GM23248 (cell line): Measurements from ENCODE around the gene FAM24A. TPM values are rescaled to one million over a fixed set of nuclear protein-coding genes. Genes with fewer than 3 reads are reported as not detected.

ENCODE experiments used
- DNase-seq: peaks from one replicate; pipeline ENCODE4 v3.0.0-alpha.2; 2015
- H2AFZ ChIP-seq: fragments of 200-600 bp; sonication (generic); 2 replicates; pipeline ENCODE4 v1.6.1; 2016; ENCODE audit warnings: antibody characterized with exemption
- H3F3A ChIP-seq: fragments of 200-600 bp; sonication (generic); 2 replicates; pipeline ENCODE4 v1.6.1; 2016; ENCODE audit warnings: mild to moderate bottlenecking, antibody characterized with exemption, mixed run types; ENCODE audit not compliant: insufficient read depth
- H3K27ac ChIP-seq: fragments of 200-600 bp; sonication (generic); 2 replicates; pipeline ENCODE4 v1.5.1; 2016; ENCODE audit warnings: mild to moderate bottlenecking
- H3K27me3 ChIP-seq: fragments of 200-600 bp; sonication (generic); replicated peaks from 2 replicates; pipeline ENCODE4 v1.6.1; 2016; ENCODE audit warnings: mild to moderate bottlenecking; ENCODE audit not compliant: insufficient read depth
- H3K36me3 ChIP-seq: fragments of 200-600 bp; sonication (generic); 2 replicates; pipeline ENCODE4 v1.6.1; 2016; ENCODE audit warnings: low read depth, mild to moderate bottlenecking
- H3K4me1 ChIP-seq: fragments of 200-600 bp; sonication (generic); 2 replicates; pipeline ENCODE4 v1.6.1; 2016; ENCODE audit warnings: mild to moderate bottlenecking; ENCODE audit not compliant: insufficient read depth
- H3K4me2 ChIP-seq: fragments of 200-600 bp; sonication (generic); one replicate; pipeline ENCODE4 v1.6.1; 2016; ENCODE audit warnings: mild to moderate bottlenecking; ENCODE audit not compliant: unreplicated experiment
- H3K4me3 ChIP-seq: fragments of 200-600 bp; sonication (generic); 2 replicates; pipeline ENCODE4 v1.5.1; 2016; ENCODE audit warnings: mild to moderate bottlenecking
- H3K79me2 ChIP-seq: fragments of 200-600 bp; sonication (generic); 2 replicates; pipeline ENCODE4 v1.6.1; 2016; ENCODE audit warnings: mild to moderate bottlenecking; ENCODE audit not compliant: insufficient read depth
- H3K9ac ChIP-seq: fragments of 200-600 bp; sonication (generic); 2 replicates; pipeline ENCODE4 v1.6.1; 2016; ENCODE audit warnings: mild to moderate bottlenecking
- H3K9me2 ChIP-seq: fragments of 200-600 bp; sonication (generic); 2 replicates; pipeline ENCODE4 v1.6.1; 2016; ENCODE audit warnings: mixed run types, mild to moderate bottlenecking, moderate library complexity; ENCODE audit not compliant: insufficient read depth
- H3K9me3 ChIP-seq: fragments of 200-600 bp; sonication (generic); one replicate; pipeline ENCODE4 v1.6.1; 2017; ENCODE audit warnings: low read depth
- H4K20me1 ChIP-seq: fragments of 200-600 bp; sonication (generic); 2 replicates; pipeline ENCODE4 v1.6.0; 2016; ENCODE audit not compliant: insufficient read depth
- EZH2 ChIP-seq: fragments of 200-600 bp; sonication (generic); IDR thresholded peaks from 2 replicates; pipeline ENCODE4 v1.6.1; 2018; ENCODE audit warnings: antibody characterized with exemption, mild to moderate bottlenecking; ENCODE audit not compliant: insufficient read depth, poor library complexity, severe bottlenecking
- EZH2phosphoT487 ChIP-seq: fragments of 200-600 bp; sonication (generic); IDR thresholded peaks from 2 replicates; pipeline ENCODE4 v1.6.1; 2018; ENCODE audit warnings: antibody characterized with exemption, moderate library complexity, mild to moderate bottlenecking, low read depth; ENCODE audit not compliant: insufficient read depth
- WGBS, 2 experiments: methylation state at CpG; one replicate each; pipeline ENCODE4 v1.1.6; 2015 to 2017; ENCODE audit warnings: low lambda C conversion rate in 2 of 2, low coverage in 1 of 2; ENCODE audit errors: missing lambda C conversion rate in 2 of 2; 5-methylcytosine and 5-hydroxymethylcytosine counted together
- in situ Hi-C: fragments of 300-500 bp; cut with MboI; formaldehyde crosslinking; loops from 2 replicates; pipeline ENCODE4 v1.15.0; 2020
- polyA plus RNA-seq: library from polyadenylated mRNA; unstranded; fragments of >200 nt; fragmentation: Nextera tagmentation; extraction: Ambion mirVana; gene quantifications from 2 replicates; pipeline ENCODE4 v1.2.1, GENCODE V29; 2016
- total RNA-seq: library from RNA; depleted of rRNA; stranded (reverse); fragments of >200 nt; shearing (Covaris generic); gene quantifications from 2 replicates; pipeline ENCODE4 v1.2.3, GENCODE V29; 2014; rRNA removed

FAM24A gene
- total and polyA plus RNA-seq, 2 experiments from 2014 or later, result not detected

GRCh38 chr10:122954731-122955050 lies 44.3 kb downstream of the FAM24A start:
- no peaks in the 10 kb centered on the region for H4K20me1 ChIP-seq
- no peak overlapping the region for H3K9ac ChIP-seq
- peaks cover 37% of the 10 kb centered on the region for H3K79me2 ChIP-seq
- H2AFZ ChIP-seq, result peak overlapping the region; percentile 90
- peaks cover 20% of the 10 kb centered on the region for H3K4me1 ChIP-seq
- H3K4me3 ChIP-seq, result peak overlapping the region; percentile 86
- DNase-seq, result no peak
- TF ChIP-seq EZH2phosphoT487, result no peak
- TF ChIP-seq EZH2, result no peak
- peak overlapping the region; percentile 51 for H3K4me2 ChIP-seq
- H3K27ac ChIP-seq, result no peak overlapping the region
- no peaks in the 10 kb centered on the region for H3K9me3 ChIP-seq
- H3F3A ChIP-seq, result no peaks in the 10 kb centered on the region
- in situ Hi-C loops, result no loop called here
- 56 to 60% methylated on average over 13 of the region's 13 CpGs for WGBS, 2 experiments
- H3K36me3 ChIP-seq, result peaks cover 3% of the 10 kb centered on the region; the same call in 1 of the 2 replicates
- no peaks in the 10 kb centered on the region for H3K9me2 ChIP-seq
- no peaks in the 10 kb centered on the region for H3K27me3 ChIP-seq

- no peak overlapping the region for H3K4me3 ChIP-seq
- no peaks in the 10 kb centered on the region for H3K27me3 ChIP-seq
- WGBS, 2 experiments, result 94 to 95% methylated on average over 1 of the region's 1 CpG
- no peaks in the 10 kb centered on the region for H4K20me1 ChIP-seq
- TF ChIP-seq EZH2 (no peak), EZH2phosphoT487 (no peak)
- H3K79me2 ChIP-seq, result peaks cover 27% of the 10 kb centered on the region
- no peak overlapping the region for H3K4me2 ChIP-seq
- peaks cover 3% of the 10 kb centered on the region; the same call in 1 of the 2 replicates for H3K36me3 ChIP-seq
- no peak for DNase-seq
- in situ Hi-C loops, result no loop called here
- H3K9me2 ChIP-seq, result no peaks in the 10 kb centered on the region
- H3K9me3 ChIP-seq, result no peaks in the 10 kb centered on the region
- no peak overlapping the region for H3K27ac ChIP-seq
- H3K9ac ChIP-seq, result no peak overlapping the region
- no peaks in the 10 kb centered on the region for H3F3A ChIP-seq
- H2AFZ ChIP-seq, result no peak overlapping the region
- peaks cover 20% of the 10 kb centered on the region for H3K4me1 ChIP-seq
These were observed 45.5 kb downstream of the FAM24A start for GRCh38 chr10:122955892-122956291.

DNA sequence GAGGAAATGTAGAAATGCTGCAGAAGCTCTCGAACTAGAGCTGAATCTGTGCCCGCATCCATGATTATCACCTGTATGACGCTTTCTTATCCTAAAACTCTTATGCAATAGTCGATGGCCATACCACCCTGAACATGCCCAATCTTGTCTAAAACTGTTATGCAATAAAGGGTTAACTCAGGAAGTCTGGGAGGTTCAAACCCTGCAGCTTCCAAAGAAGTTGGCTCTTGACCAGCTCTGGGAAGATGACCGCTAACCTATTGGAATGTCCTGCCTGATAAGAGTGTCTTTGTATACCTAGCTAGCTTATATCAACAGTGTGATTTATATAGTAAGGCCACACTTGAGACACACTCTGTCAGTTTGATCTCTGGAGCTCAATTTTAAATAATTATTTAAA lies 47.1 kb downstream of the FAM24A start:
- no peaks in the 10 kb centered on the region for H3F3A ChIP-seq
- H3K9me2 ChIP-seq, result no peaks in the 10 kb centered on the region
- 81 to 83% methylated on average over 5 of the region's 5 CpGs for WGBS, 2 experiments

DNA sequence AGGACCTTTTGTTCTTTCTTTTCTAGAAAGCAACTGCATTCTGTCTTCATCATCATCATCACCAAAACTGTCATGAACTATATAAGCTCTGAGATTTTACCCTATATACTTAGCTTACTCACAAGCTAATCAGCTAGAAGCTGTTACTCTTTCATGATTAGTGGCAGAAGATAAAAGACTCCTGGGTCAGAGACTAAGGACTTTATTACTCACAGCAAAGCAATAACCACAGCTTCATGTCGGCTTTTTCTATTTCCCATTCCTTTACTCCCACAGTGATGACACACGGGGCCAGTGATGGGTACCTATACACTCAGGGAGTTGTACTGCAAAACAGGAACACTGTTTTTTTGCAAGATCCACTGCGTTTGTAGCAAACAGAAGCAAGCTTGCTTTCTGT lies 52.0 kb downstream of the FAM24A start:
- H3K79me2 ChIP-seq, result no peaks in the 10 kb centered on the region
- no peaks in the 10 kb centered on the region for H3K9me2 ChIP-seq
- no peak overlapping the region for H3K27ac ChIP-seq
- no peak overlapping the region for H3K4me2 ChIP-seq
- no peaks in the 10 kb centered on the region for H3K9me3 ChIP-seq
- no peak overlapping the region for H3K9ac ChIP-seq
- 45 to 63% methylated on average over 3 of the region's 3 CpGs for WGBS, 2 experiments
- no peak for DNase-seq
- no peaks in the 10 kb centered on the region for H3K4me1 ChIP-seq
- in situ Hi-C loops, result no loop called here
- H4K20me1 ChIP-seq, result no peaks in the 10 kb centered on the region
- no peak overlapping the region for H2AFZ ChIP-seq
- no peak overlapping the region for H3K4me3 ChIP-seq
- no peaks in the 10 kb centered on the region for H3F3A ChIP-seq
- no peaks in the 10 kb centered on the region for H3K36me3 ChIP-seq
- TF ChIP-seq EZH2, result no peak
- TF ChIP-seq EZH2phosphoT487, result no peak
- H3K27me3 ChIP-seq, result no peaks in the 10 kb centered on the region

More for the DNA sequence above, 47.1 kb downstream of the FAM24A start:
- H3K9ac ChIP-seq, result no peak overlapping the region
- DNase-seq, result no peak
- H3K9me3 ChIP-seq, result no peaks in the 10 kb centered on the region
- no peaks in the 10 kb centered on the region for H4K20me1 ChIP-seq
- no peaks in the 10 kb centered on the region for H3K27me3 ChIP-seq
- TF ChIP-seq EZH2phosphoT487, result no peak
- TF ChIP-seq EZH2, result no peak
- in situ Hi-C loops, result no loop called here
- no peak overlapping the region for H2AFZ ChIP-seq
- H3K79me2 ChIP-seq, result peaks cover 11% of the 10 kb centered on the region
- peaks cover 10% of the 10 kb centered on the region for H3K4me1 ChIP-seq
- H3K36me3 ChIP-seq, result no peaks in the 10 kb centered on the region
- H3K27ac ChIP-seq, result no peak overlapping the region
- H3K4me3 ChIP-seq, result no peak overlapping the region
- H3K4me2 ChIP-seq, result no peak overlapping the region

Other genes starting within 250 kb of the FAM24A start
- gene C10orf120, start 210.8 kb upstream of the FAM24A start, total RNA-seq, result not detected in 2 replicates
- gene C10orf120, start 210.8 kb upstream of the FAM24A start, polyA plus RNA-seq, result not detected in 2 replicates
- gene CUZD1, start 64.8 kb upstream of the FAM24A start, total RNA-seq, result 0.11 and 0.13 TPM in 2 replicates
- gene CUZD1, start 64.8 kb upstream of the FAM24A start, polyA plus RNA-seq, result 0.22 and 0.31 TPM in 2 replicates
- 3.3 and 3.8 TPM in 2 replicates for gene FAM24B, start 31.0 kb upstream of the FAM24A start, total RNA-seq
- 5.7 and 7.0 TPM in 2 replicates for gene FAM24B, start 31.0 kb upstream of the FAM24A start, polyA plus RNA-seq
- gene C10orf88, start 43.6 kb downstream of the FAM24A start, total RNA-seq, result 8.8 and 15.0 TPM in 2 replicates
- 12.0 and 12.5 TPM in 2 replicates for gene C10orf88, start 43.6 kb downstream of the FAM24A start, polyA plus RNA-seq
- gene PSTK, start 69.8 kb downstream of the FAM24A start, total RNA-seq, result 1.4 and 4.9 TPM in 2 replicates
- gene PSTK, start 69.8 kb downstream of the FAM24A start, polyA plus RNA-seq, result 7.0 and 7.1 TPM in 2 replicates
- 2.7 and 4.2 TPM in 2 replicates for gene IKZF5, start 98.2 kb downstream of the FAM24A start, total RNA-seq
- gene IKZF5, start 98.2 kb downstream of the FAM24A start, polyA plus RNA-seq, result 9.0 and 10.1 TPM in 2 replicates
- 3.7 and 3.9 TPM in 2 replicates for gene ACADSB, start 98.4 kb downstream of the FAM24A start, total RNA-seq
- 8.2 and 10.5 TPM in 2 replicates for gene ACADSB, start 98.4 kb downstream of the FAM24A start, polyA plus RNA-seq
- gene HMX3, start 225.4 kb downstream of the FAM24A start, total RNA-seq, result not detected in 2 replicates
- gene HMX3, start 225.4 kb downstream of the FAM24A start, polyA plus RNA-seq, result not detected in 2 replicates
- not detected in 2 replicates for gene HMX2, start 237.5 kb downstream of the FAM24A start, total RNA-seq
- gene HMX2, start 237.5 kb downstream of the FAM24A start, polyA plus RNA-seq, result not detected in 2 replicates
- gene BUB3, start 243.8 kb downstream of the FAM24A start, total RNA-seq, result 163 and 170 TPM in 2 replicates
- 154 and 158 TPM in 2 replicates for gene BUB3, start 243.8 kb downstream of the FAM24A start, polyA plus RNA-seq